ENCODE data around the gene MOGAT2. TPM values are rescaled to one million over a fixed set of nuclear protein-coding genes. Genes with fewer than 3 reads are reported as not detected.
"Not testable (repeated sequence)": the region's sequence is repeated elsewhere in the genome, so short reads cannot be mapped to it uniquely, and the experiment has no call there.

MOGAT2 gene
- total and polyA plus RNA-seq, 8 donors, result not detected

DNA sequence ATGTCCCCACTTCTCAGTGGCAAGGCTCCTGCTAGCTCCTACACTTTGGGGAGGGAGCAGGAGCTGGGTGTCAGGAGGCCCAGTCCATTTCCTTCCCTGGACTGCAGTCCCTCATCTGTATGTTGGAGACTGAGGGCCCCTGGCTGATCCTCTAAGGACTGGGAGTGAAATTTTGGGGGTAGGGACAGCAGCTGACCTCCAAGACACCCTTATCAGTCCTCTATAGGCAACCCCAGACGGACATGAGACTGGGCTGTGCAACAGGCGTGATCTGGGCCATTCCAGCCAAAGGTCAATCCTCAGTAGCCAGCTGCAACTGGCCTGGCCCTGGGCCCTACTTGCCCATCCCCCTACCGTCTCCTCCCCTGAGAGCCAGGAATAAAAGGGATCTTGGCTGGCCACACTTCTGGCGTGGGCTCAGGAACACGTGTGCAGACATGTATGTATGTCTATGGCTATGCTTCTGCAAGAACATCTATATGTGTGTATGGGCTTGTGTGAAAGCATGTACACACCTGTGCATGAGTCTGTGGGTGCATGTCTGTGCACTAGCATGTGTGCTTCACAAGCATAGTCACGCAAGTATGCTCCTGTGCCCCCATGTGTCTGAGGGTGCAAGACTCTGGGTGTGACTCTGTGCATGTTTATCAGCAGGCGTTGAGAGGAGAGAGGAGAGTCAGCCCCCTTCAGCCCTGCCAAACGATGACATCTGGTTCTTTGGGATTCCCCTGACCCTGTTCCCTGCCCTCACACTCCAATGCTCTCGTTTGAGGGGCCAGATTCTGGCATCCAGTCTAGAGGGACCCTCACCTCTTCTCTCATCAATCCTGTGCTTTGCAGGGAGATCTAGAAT, 26.3 kb downstream of the MOGAT2 start:
- DNase-seq, result peak in 1 of 4 donors; percentile 16
- intact Hi-C loops (cut with DNase I), result no loop called here
- TF ChIP-seq, protein P1, sequence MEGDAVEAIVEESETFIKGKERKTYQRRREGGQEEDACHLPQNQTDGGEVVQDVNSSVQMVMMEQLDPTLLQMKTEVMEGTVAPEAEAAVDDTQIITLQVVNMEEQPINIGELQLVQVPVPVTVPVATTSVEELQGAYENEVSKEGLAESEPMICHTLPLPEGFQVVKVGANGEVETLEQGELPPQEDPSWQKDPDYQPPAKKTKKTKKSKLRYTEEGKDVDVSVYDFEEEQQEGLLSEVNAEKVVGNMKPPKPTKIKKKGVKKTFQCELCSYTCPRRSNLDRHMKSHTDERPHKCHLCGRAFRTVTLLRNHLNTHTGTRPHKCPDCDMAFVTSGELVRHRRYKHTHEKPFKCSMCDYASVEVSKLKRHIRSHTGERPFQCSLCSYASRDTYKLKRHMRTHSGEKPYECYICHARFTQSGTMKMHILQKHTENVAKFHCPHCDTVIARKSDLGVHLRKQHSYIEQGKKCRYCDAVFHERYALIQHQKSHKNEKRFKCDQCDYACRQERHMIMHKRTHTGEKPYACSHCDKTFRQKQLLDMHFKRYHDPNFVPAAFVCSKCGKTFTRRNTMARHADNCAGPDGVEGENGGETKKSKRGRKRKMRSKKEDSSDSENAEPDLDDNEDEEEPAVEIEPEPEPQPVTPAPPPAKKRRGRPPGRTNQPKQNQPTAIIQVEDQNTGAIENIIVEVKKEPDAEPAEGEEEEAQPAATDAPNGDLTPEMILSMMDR (IDR thresholded peaks at IDR 0.05), result no peak
- Histone ChIP-seq H3K9me3 (no peaks in the 10 kb centered on the region), H3K4me1 (no peaks in the 10 kb centered on the region), H3K4me3 (no peak overlapping the region), H3K27me3 (no peaks in the 10 kb centered on the region), H3K36me3 (no peaks in the 10 kb centered on the region), H3K27ac (no peak overlapping the region)
- ATAC-seq, result no peak

DNA sequence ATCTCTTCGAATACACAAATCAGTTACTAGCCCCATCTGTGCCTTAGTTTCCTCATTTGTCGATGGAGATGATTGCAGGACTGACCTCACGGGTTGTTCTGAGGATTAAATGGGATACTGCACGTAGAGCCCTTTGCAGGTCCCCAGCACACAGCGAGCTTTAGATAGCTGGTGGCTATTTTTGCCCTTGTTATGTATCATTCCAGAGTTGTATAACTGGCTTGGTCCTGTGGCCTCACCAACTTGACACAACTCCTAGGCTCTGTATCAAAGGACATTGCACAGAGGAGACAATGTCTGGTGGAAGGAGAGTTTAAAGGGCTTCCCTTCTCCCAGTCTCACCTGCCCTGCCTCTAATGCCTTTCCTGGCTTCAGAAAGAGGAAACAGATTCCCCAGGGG, 28.2 kb downstream of the MOGAT2 start:
- Histone ChIP-seq H3K27ac (no peak overlapping the region), H3K36me3 (no peaks in the 10 kb centered on the region), H3K27me3 (no peaks in the 10 kb centered on the region), H3K9me3 (no peaks in the 10 kb centered on the region), H3K4me3 (no peak overlapping the region), H3K4me1 (no peaks in the 10 kb centered on the region)
- DNase-seq, result no peak
- no peak for ATAC-seq
- TF ChIP-seq, protein P1 (IDR thresholded peaks at IDR 0.05), result no peak
- intact Hi-C loops (cut with DNase I), result no loop called here

DNA sequence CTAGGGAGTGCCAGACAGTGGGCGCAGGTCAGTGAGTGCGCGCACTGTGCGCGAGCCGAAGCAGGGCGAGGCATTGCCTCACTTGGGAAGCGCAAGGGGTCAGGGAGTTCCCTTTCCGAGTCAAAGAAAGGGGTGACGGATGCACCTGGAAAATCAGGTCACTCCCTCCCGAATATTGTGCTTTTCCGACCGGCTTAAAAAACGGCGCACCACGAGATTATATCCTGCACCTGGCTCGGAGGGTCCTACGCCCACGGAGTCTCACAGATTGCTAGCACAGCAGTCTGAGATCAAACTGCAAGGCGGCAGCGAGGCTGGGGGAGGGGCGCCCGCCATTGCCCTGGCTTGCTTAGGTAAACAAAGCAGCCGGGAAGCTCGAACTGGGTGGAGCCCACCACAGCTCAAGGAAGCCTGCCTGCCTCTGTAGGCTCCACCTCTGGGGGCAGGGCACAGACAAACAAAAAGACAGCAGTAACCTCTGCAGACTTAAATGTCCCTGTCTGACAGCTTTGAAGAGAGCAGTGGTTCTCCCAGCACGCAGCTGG, 31.2 kb downstream of the MOGAT2 start:
- H3K4me1 ChIP-seq; H3K9me3 ChIP-seq; H3K27ac ChIP-seq; ATAC-seq; DNase-seq; H3K27me3 ChIP-seq; H3K4me3 ChIP-seq; H3K36me3 ChIP-seq; intact Hi-C loops (cut with DNase I): not testable (repeated sequence)

DNA sequence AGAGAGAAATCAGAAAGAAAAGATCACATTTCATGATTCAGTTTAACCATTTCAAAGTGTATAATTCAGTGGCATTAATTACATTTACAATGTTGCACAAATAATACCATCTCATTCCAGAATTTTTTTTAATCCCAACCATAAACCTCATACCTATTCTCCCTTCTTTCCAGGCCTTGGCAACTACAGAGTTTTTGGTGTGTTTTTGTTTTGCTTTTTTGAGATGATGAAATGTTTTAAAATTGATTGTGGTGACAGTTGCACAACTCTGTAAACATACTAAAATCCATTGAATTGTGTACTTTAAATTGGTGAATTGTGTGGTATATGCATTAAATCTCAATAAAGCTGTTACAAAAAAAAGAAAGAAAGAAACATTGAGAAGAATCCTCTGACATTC, 37.3 kb downstream of the MOGAT2 start:
- H3K27me3 ChIP-seq; H3K4me1 ChIP-seq; H3K27ac ChIP-seq; H3K9me3 ChIP-seq; H3K36me3 ChIP-seq; ATAC-seq; intact Hi-C loops (cut with DNase I); DNase-seq; H3K4me3 ChIP-seq: not testable (repeated sequence)

DNA sequence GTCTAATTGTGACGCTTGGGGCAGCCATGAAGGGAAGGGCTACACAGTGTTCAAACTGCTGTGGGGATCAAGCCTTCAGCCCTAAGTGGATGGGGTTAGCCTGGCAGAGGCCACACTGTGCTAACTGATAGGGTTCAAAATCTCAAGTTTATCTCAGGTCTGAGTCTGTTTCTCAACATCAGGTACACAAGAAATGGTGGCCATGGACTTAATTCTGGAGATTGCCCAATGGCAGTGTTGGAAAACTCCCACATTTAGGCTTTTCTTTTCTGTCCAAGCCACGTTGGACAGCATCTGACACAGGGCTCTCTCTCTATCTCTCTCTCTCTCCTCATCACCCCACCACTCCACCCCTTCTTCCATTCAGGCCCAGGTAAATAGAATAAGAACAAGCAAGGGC, 40.0 kb downstream of the MOGAT2 start:
- Histone ChIP-seq H3K4me3 (no peak overlapping the region), H3K27ac (no peak overlapping the region), H3K27me3 (no peaks in the 10 kb centered on the region), H3K36me3 (no peaks in the 10 kb centered on the region), H3K4me1 (peaks cover 0 to 22% of the 10 kb centered on the region in 2 donors), H3K9me3 (no peaks in the 10 kb centered on the region)
- no peak for DNase-seq
- no peak for ATAC-seq
- intact Hi-C loops (cut with DNase I), result no loop called here
- TF ChIP-seq, protein P1 (IDR thresholded peaks at IDR 0.05), result no peak

DNA sequence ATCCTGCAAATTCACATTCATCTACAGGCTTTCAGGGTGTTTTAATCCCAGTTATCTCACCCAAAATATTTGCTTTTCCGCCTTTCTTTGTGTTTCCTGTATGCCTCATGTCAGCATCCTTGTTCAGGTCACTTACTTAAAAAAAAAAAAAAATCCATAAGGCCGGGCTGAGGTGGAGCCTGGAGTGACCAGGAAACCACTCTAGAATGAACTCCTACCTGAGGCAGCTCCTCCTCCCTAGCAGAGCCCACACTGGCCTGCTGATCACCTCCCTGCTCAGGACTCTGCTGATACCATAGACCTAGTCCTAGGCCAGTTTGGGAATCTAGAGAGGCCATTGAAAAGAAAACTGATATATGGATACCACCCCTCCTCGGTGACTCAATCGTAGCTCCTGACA, 42.2 kb downstream of the MOGAT2 start:
- TF ChIP-seq, protein P1 (IDR thresholded peaks at IDR 0.05), result no peak
- ATAC-seq, result peak; percentile 40

More for the DNA sequence above, 42.2 kb downstream of the MOGAT2 start:
- Histone ChIP-seq H3K36me3 (no peaks in the 10 kb centered on the region), H3K27me3 (no peaks in the 10 kb centered on the region), H3K4me1 (peaks cover 0 to 34% of the 10 kb centered on the region in 2 donors), H3K9me3 (no peaks in the 10 kb centered on the region), H3K27ac (no peak overlapping the region), H3K4me3 (no peak overlapping the region)
- intact Hi-C loops (cut with DNase I), result no loop called here
- DNase-seq, result no peak
